Measurements from ENCODE around the gene HACD3.
A peak's percentile ranks its signal among the peaks of the same experiment; 100 is the strongest.
"Not testable (repeated sequence)": the region's sequence is repeated elsewhere in the genome, so short reads cannot be mapped to it uniquely, and the experiment has no call there.

HACD3 gene

DNA sequence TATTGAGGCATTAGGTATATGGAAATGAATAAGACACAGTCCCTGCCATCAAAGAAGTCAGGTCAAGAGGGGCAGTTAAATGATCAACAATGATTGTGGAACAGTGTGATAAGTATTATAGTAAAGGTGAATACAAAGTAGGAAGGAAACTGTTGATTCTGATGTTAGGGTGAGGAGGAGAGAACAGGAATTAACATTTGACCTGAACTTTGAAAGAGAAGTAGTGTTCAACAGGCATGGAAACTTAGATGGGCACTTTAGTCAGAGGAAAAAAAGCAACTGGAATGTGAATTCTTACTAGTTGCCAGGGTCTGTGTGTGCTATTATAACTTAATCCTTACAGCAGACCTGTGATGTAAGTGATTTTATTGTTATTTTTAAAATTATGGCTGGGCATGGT is 17.6 kb downstream of the HACD3 start:
- no peak for DNase-seq (ENCODE audit: low read depth in 2 of 3, low spot score in 1 of 3)

DNA sequence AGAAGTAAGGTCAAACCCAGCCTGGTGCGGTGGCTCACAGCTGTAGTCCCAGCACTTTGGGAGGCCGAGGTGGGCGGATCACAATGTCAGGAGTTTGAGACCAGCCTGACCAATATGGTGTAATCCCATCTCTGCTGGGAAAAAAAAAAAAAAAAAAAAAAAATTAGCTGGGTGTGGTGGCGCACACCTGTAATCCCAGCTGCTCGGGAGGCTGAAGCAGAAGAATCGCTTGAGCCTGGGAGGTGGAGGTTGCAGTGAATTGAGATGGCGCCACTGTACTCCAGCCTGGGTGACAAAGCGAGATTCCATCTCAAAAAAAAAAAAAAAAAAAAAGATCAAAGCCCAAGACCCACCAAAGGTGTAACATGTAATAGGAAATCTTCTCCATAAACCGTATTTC is 19.0 kb downstream of the HACD3 start:
- not testable (repeated sequence) for DNase-seq (ENCODE audit: low read depth in 2 of 3, low spot score in 1 of 3)

DNA sequence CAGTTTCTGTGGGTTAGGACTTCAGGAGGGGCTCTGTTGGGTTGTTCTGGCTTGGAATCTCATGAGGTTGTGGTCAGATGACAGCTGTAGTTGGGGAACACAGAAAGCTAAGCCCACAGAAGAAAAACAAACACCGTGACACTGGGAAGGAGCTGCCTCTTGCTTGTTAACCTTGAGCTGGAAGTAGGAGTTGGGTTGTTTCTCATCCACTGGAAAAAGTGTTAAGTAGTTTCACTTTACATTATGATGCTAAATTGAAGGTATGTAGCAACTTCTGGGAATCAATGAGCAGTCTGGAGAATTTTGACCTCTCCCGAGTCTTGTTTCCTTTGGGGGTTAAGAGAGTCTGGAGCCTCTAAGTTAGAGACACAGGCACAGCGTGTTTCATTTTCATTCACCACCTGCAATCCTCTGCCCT is 20.4 kb downstream of the HACD3 start:
- no peak for DNase-seq (ENCODE audit: low read depth in 2 of 3, low spot score in 1 of 3)

DNA sequence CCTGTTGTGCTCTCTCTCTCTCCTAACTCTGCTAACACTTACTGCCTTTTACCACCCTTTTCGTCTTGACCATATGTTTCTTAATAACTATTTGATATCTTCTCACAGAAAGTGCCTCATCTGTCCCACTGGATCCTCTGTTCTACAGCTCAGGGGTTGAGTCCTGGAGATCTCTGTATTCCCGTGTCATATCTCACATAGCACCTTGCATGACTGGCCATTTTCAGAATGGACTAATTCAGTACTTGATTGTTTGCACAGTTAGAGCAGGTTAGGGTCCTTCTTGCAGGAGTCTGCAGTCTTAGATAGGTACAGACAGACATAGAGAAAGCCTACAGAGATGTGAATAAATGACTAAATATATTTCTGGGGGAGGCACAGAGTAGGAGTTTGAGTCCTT is 20.9 kb downstream of the HACD3 start:
- no peak for DNase-seq (ENCODE audit: low read depth in 2 of 3, low spot score in 1 of 3)

GRCh38 chr15:65552851-65553250 is 22.6 kb downstream of the HACD3 start:
- DNase-seq (ENCODE audit: low read depth in 2 of 3, low spot score in 1 of 3), result not testable (repeated sequence)

DNA sequence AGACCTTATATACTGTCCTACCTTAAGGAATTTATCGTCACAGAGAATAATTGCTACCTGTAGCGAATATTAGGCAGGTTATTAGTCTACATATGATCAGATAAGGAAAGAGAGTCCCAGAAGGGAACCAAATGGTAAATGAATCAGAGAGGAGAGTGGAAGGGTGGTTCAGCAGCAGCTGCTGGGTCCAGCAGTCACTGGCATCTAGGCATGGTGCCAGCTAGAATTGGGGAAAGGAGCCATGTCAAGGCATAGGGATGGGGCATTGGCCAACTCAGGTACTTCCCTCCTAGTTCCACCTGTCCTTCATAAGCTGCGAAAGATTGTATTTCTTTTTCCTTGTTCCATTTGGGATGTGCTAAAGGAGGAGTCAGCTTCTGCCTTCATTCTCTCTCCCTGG is 23.4 kb downstream of the HACD3 start:
- DNase-seq (ENCODE audit: low read depth in 2 of 3, low spot score in 1 of 3), result no peak

GRCh38 chr15:65556622-65557021 is 26.4 kb downstream of the HACD3 start:
- DNase-seq (ENCODE audit: low read depth in 2 of 3, low spot score in 1 of 3), result no peak

DNA sequence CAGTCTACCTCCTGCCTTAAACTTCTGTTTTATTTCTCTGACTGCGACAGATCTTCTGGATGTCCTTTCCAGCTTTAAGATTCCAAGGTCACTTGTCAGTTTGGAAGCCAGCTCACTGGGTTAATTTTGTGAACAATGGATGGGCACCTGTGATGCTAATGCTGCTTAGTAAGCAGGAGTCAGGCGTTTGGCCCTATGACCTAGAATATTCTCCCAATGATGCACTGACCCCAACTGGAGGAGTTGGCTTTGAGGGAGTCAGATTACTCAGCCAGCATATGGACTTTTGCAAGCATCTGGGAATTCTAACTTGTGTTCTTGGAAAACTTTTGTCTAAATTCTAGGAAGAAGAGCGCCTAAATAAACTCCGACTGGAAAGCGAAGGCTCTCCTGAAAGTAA is 28.1 kb downstream of the HACD3 start:
- no peak for DNase-seq (ENCODE audit: low read depth in 2 of 3, low spot score in 1 of 3)

- DNase-seq (ENCODE audit: low read depth in 2 of 3, low spot score in 1 of 3), result no peak
These were observed 28.9 kb downstream of the HACD3 start for GRCh38 chr15:65558997-65559760.

DNA sequence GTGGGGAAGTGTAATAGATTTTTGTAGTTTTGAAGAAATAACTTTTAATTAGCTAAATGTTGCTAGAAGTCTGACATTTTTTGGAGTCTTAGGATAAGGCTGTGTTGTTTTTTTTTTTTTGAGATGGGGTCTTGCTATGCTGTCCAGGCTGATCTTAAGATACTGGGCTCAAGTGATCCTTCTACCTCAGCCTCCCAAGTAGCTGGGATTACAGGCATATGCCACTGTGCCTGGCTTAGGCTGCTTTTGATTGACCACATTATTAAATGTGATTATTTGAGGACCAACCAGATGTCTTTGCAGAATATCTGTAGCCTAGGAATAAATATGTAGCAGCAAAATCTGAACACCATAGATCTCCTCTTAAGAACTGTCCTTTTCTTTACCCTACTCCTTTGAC is 29.7 kb downstream of the HACD3 start:
- DNase-seq (ENCODE audit: low read depth in 2 of 3, low spot score in 1 of 3), result no peak

- DNase-seq (ENCODE audit: low read depth in 2 of 3, low spot score in 1 of 3), result no peak
These were observed 31.7 kb downstream of the HACD3 start for GRCh38 chr15:65561934-65562333.

DNA sequence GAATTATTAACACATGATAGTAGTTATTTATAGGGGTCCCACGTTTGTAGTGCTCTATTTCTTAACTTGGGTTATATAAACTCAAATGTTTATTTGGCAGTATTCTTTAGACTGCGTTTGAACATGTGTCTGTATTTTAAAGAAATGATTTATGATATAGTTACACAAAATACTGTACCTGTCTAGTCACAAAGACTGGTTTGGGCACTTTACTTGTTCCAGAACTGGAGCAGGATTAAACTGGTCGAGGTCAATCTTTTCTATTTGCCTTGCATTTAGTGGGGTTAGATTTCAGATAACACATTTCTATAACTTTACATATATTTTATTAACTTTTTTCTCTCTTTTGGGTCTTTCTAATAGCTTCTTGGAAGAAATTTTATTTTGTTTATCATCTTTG is 39.5 kb downstream of the HACD3 start:
- DNase-seq (ENCODE audit: low read depth in 2 of 3, low spot score in 1 of 3), result no peak

DNA sequence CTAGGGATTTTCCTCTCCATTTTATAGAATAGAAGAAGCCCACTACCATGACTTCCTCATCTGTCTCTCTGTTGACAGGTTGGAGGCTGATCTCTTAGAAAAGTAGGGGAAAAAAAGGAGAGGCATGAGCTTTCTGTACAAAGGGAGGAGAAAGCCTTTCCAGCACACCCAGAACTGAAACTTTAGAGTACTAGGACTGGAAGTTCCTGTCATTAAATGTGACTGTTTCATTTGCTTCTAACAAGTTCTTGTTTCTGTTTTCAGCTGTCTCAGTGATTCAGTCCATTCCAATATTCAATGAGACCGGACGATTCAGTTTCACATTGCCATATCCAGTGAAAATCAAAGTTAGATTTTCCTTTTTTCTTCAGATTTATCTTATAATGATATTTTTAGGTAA is 41.7 kb downstream of the HACD3 start:
- no peak for DNase-seq (ENCODE audit: low read depth in 2 of 3, low spot score in 1 of 3)

GRCh38 chr15:65576664-65577063 is 46.4 kb downstream of the HACD3 start:
- no peak for DNase-seq (ENCODE audit: low read depth in 2 of 3, low spot score in 1 of 3)

DNA sequence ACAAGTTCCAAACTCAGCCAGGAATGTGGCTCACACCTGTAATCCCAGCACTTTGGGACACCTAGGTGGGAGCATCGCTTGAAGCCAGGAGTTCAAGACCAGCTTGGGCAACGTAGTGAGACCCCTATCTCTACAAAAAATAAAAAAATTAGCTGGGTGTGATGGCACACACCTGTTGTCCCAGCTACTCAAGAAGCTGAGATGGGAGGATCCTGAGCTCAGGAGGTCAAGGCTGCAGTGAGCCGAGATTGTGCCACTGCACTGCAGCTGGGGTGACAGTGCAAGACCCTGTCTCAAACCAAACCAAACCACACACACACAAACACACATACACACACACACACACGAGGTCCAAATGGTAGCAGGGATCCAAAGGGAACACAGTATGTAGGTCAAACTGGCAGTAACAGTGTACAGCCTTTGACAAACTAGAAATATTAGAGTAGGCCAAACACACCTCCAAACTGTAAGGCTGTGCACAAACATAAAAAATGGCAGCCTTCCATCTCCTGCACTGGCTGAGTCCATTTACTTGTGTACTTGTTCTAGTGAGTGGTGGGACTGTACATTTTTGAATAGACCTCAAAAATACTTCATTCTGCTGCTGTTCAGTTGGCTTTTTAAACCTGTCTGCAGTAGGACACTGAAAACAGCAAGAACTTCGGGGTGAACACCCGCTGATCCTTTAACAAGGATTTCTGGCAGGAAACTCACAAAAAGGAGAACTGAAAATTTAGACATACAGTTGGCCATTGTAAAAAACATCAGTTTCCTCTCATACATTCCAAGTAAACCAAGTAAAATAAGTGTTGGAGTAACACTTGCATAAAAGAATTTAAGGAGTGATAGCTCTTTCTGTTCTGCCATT is 47.1 kb downstream of the HACD3 start:
- no peak for DNase-seq (ENCODE audit: low read depth in 2 of 3, low spot score in 1 of 3)

- DNase-seq (ENCODE audit: low read depth in 2 of 3, low spot score in 1 of 3), result no peak
These were observed 48.9 kb downstream of the HACD3 start for GRCh38 chr15:65578904-65579728.

DNA sequence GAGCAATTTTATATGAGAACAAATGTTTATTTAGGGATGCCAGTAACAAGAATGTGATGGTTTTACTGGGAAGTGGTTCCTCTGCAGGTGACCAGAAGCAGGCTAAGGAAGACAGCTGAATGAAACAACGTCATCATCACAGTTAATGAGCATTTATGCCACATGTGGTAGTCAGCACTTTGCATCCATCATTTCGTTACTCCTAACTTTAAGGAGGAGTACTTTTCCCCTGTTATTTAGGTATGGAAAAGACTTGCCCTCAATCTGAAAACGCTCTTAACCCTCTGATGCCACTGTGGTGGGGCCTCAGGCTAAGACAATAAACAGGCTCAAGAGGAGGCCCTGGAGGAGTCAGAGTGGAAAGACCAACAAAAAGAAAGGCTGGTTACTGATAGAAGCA is 49.5 kb downstream of the HACD3 start:
- no peak for DNase-seq (ENCODE audit: low read depth in 2 of 3, low spot score in 1 of 3)

- no peak for DNase-seq (ENCODE audit: low read depth in 2 of 3, low spot score in 1 of 3)
These were observed 50.0 kb downstream of the HACD3 start for GRCh38 chr15:65580287-65580686.

GRCh38 chr15:65583701-65584100 is 53.4 kb downstream of the HACD3 start:
- DNase-seq (ENCODE audit: low read depth in 2 of 3, low spot score in 1 of 3), result peak in 2 of 3 donors; percentile 3 to 8

- DNase-seq (ENCODE audit: low read depth in 2 of 3, low spot score in 1 of 3), result no peak
These were observed 54.0 kb downstream of the HACD3 start for GRCh38 chr15:65584241-65584640.

DNA sequence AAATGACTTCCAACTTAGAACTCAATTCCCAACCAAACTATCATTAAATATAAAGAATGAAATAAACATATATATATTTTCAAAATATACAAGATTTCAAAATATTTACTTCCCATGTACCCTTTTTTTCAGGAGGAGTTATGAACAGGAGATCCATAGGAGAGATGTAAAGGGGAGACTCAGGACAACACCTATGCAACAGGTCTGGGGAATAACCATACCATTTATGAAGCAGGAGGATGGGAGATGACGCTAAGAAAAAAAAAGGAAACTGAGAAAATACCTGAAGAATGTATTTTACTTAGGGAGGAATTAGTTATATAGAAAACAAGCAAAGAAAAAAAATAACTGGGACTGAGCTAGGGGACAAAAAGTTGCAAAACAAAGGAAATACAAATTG is 56.8 kb downstream of the HACD3 start:
- DNase-seq (ENCODE audit: low read depth in 2 of 3, low spot score in 1 of 3), result no peak

GRCh38 chr15:65595960-65596359 is 65.7 kb downstream of the HACD3 start:
- no peak for DNase-seq (ENCODE audit: low read depth in 2 of 3, low spot score in 1 of 3)

Data from stimulated activated CD4-positive, alpha-beta T cell treated with anti-CD3 and anti-CD28 coated beads, Interleukin-12 subunit alpha, Interleukin-12 subunit beta, amount 100 ng/mL, for 48 hours (primary cell).